ENCODE results near the gene SAXO1.
"Not testable (repeated sequence)": the region's sequence is repeated elsewhere in the genome, so short reads cannot be mapped to it uniquely, and the experiment has no call there.

SAXO1 gene

GRCh38 chr9:18942801-18943200 lies 90.2 kb downstream of the SAXO1 start:
- no peak for TF ChIP-seq CTCF (conservative IDR thresholded peaks at IDR 0.05; ENCODE audit: low read length)
- H3K4me3 ChIP-seq (ENCODE audit: low read length): no peak overlapping the region

GRCh38 chr9:18941060-18941740 lies 91.8 kb downstream of the SAXO1 start:
- TF ChIP-seq CTCF (conservative IDR thresholded peaks at IDR 0.05; ENCODE audit: low read length): no peak

More at GRCh38 chr9:18942801-18943200, 90.2 kb downstream of the SAXO1 start:
- no peak for DNase-seq (ENCODE audit: low read depth)

GRCh38 chr9:18939943-18940342 lies 93.1 kb downstream of the SAXO1 start:
- no peak for TF ChIP-seq CTCF (conservative IDR thresholded peaks at IDR 0.05; ENCODE audit: low read length)
- no peak for DNase-seq (ENCODE audit: low read depth)
- no peak overlapping the region for H3K4me3 ChIP-seq (ENCODE audit: low read length)

More at GRCh38 chr9:18941060-18941740, 91.8 kb downstream of the SAXO1 start:
- no peak for DNase-seq (ENCODE audit: low read depth)
- H3K4me3 ChIP-seq (ENCODE audit: low read length): no peak overlapping the region

- no peak for TF ChIP-seq CTCF (conservative IDR thresholded peaks at IDR 0.05; ENCODE audit: low read length)
- no peak overlapping the region for H3K4me3 ChIP-seq (ENCODE audit: low read length)
- no peak for DNase-seq (ENCODE audit: low read depth)
Observed at GRCh38 chr9:18936094-18936871, 96.7 kb downstream of the SAXO1 start.

- no peak for TF ChIP-seq CTCF (conservative IDR thresholded peaks at IDR 0.05; ENCODE audit: low read length)
- no peak overlapping the region for H3K4me3 ChIP-seq (ENCODE audit: low read length)
- no peak for DNase-seq (ENCODE audit: low read depth)
Observed at GRCh38 chr9:18935541-18935940, 97.5 kb downstream of the SAXO1 start.

- H3K4me3 ChIP-seq (ENCODE audit: low read length); DNase-seq (ENCODE audit: low read depth): not testable (repeated sequence)
Observed at GRCh38 chr9:18930611-18931010, 102.4 kb downstream of the SAXO1 start.

- DNase-seq (ENCODE audit: low read depth): no peak
- no peak overlapping the region for H3K4me3 ChIP-seq (ENCODE audit: low read length)
- TF ChIP-seq CTCF (conservative IDR thresholded peaks at IDR 0.05; ENCODE audit: low read length): no peak
Observed at GRCh38 chr9:18928711-18929110, 104.3 kb downstream of the SAXO1 start.

All from AG10803 (cell line).